Measurements from ENCODE around the gene DUSP9.

- TF ChIP-seq CTCF (conservative IDR thresholded peaks at IDR 0.05; ENCODE audit: low read depth, low read length) (no peak), EZH2 (IDR thresholded peaks at IDR 0.05; ENCODE audit: low read length, unreplicated experiment) (no peak), EZH2phosphoT487 (IDR thresholded peaks at IDR 0.05; ENCODE audit: borderline replicate concordance, low read length) (no peak)
These were observed 51.2 kb downstream of the DUSP9 start for GRCh38 chrX:153697924-153698865.
